Measurements from ENCODE around the gene FLG2.

FLG2 gene

GRCh38 chr1:152392909-152393308, 33.1 kb upstream of the FLG2 start:
- no peak overlapping the region for H3K27ac ChIP-seq
- no peak overlapping the region for H3K4me3 ChIP-seq (ENCODE audit: low read depth, low read length)
- no peak for DNase-seq
- no peaks in the 10 kb centered on the region for H3K36me3 ChIP-seq (replicated peaks)
- TF ChIP-seq CTCF (IDR thresholded peaks at IDR 0.05; ENCODE audit: low read depth, low read length, missing control alignments): no peak
- H3K27me3 ChIP-seq (replicated peaks): no peaks in the 10 kb centered on the region
- in situ Hi-C loops (cut with HindIII; ENCODE audit: low pct_ligation_motif_present, low sequenced_read_pairs): no loop called here

GRCh38 chr1:152388889-152389288, 29.1 kb upstream of the FLG2 start:
- TF ChIP-seq CTCF (IDR thresholded peaks at IDR 0.05; ENCODE audit: low read depth, low read length, missing control alignments): no peak
- in situ Hi-C loops (cut with HindIII; ENCODE audit: low pct_ligation_motif_present, low sequenced_read_pairs): no loop called here
- no peaks in the 10 kb centered on the region for H3K27me3 ChIP-seq (replicated peaks)
- H3K27ac ChIP-seq: no peak overlapping the region
- H3K4me3 ChIP-seq (ENCODE audit: low read depth, low read length): no peak overlapping the region
- H3K36me3 ChIP-seq (replicated peaks): no peaks in the 10 kb centered on the region
- no peak for DNase-seq

- in situ Hi-C loops (cut with HindIII; ENCODE audit: low pct_ligation_motif_present, low sequenced_read_pairs): no loop called here
- TF ChIP-seq CTCF (IDR thresholded peaks at IDR 0.05; ENCODE audit: low read depth, low read length, missing control alignments): no peak
- Histone ChIP-seq H3K27ac (no peak overlapping the region), H3K27me3 (replicated peaks) (no peaks in the 10 kb centered on the region), H3K36me3 (replicated peaks) (no peaks in the 10 kb centered on the region), H3K4me3 (ENCODE audit: low read depth, low read length) (no peak overlapping the region)
- DNase-seq: no peak
Observed at GRCh38 chr1:152386940-152387339, 27.1 kb upstream of the FLG2 start.

- H3K27ac ChIP-seq: no peak overlapping the region
- no peak for TF ChIP-seq CTCF (IDR thresholded peaks at IDR 0.05; ENCODE audit: low read depth, low read length, missing control alignments)
- H3K4me3 ChIP-seq (ENCODE audit: low read depth, low read length): no peak overlapping the region
- no peaks in the 10 kb centered on the region for H3K27me3 ChIP-seq (replicated peaks)
- H3K36me3 ChIP-seq (replicated peaks): no peaks in the 10 kb centered on the region
- in situ Hi-C loops (cut with HindIII; ENCODE audit: low pct_ligation_motif_present, low sequenced_read_pairs): no loop called here
- DNase-seq: no peak
Observed at GRCh38 chr1:152380932-152381331, 21.1 kb upstream of the FLG2 start.

GRCh38 chr1:152374451-152374850, 14.6 kb upstream of the FLG2 start:
- H3K27ac ChIP-seq: no peak overlapping the region
- no peak overlapping the region for H3K4me3 ChIP-seq (ENCODE audit: low read depth, low read length)
- no peaks in the 10 kb centered on the region for H3K36me3 ChIP-seq (replicated peaks)
- in situ Hi-C loops (cut with HindIII; ENCODE audit: low pct_ligation_motif_present, low sequenced_read_pairs): no loop called here
- no peaks in the 10 kb centered on the region for H3K27me3 ChIP-seq (replicated peaks)
- DNase-seq: no peak
- TF ChIP-seq CTCF (IDR thresholded peaks at IDR 0.05; ENCODE audit: low read depth, low read length, missing control alignments): no peak

GRCh38 chr1:152372672-152373071, 12.9 kb upstream of the FLG2 start:
- H3K27me3 ChIP-seq (replicated peaks): no peaks in the 10 kb centered on the region
- no peak overlapping the region for H3K4me3 ChIP-seq (ENCODE audit: low read depth, low read length)
- no peak overlapping the region for H3K27ac ChIP-seq
- in situ Hi-C loops (cut with HindIII; ENCODE audit: low pct_ligation_motif_present, low sequenced_read_pairs): no loop called here
- no peak for DNase-seq
- no peak for TF ChIP-seq CTCF (IDR thresholded peaks at IDR 0.05; ENCODE audit: low read depth, low read length, missing control alignments)
- H3K36me3 ChIP-seq (replicated peaks): no peaks in the 10 kb centered on the region

Data from brain microvascular endothelial cell (primary cell).